HCT116 (cell line): Measurements from ENCODE around the gene SNX15.

Experiments
- ATF3 ChIP-seq: IDR thresholded peaks from 2 replicates; pipeline ENCODE4 v1.6.1; 2012
- CTCF ChIP-seq, 3 experiments: fragments of 200-600 bp in 1 of 3; sonication (generic) in 1 of 3; IDR thresholded peaks in 2 of 3; conservative IDR thresholded peaks in 1 of 3; 2 replicates each; pipeline ENCODE4 v1.5.1; 2012 to 2017; ENCODE audit warnings: low read depth in 2 of 3, low read length in 2 of 3, antibody characterized with exemption in 1 of 3, borderline replicate concordance in 1 of 3, control low read depth in 1 of 3, mild to moderate bottlenecking in 1 of 3, mixed read lengths in 1 of 3, mixed run types in 1 of 3, moderate library complexity in 1 of 3; ENCODE audit not compliant: insufficient read depth in 1 of 3
- EZH2 ChIP-seq: fragments of 200-600 bp; sonication (generic); IDR thresholded peaks from 2 replicates; pipeline ENCODE4 v1.6.1; 2017; ENCODE audit warnings: antibody characterized with exemption, mixed run types
- EZH2phosphoT487 ChIP-seq: fragments of 200-600 bp; IDR thresholded peaks from 2 replicates; pipeline ENCODE4 v1.6.1; 2018; ENCODE audit warnings: antibody characterized with exemption, borderline replicate concordance
- JUND ChIP-seq: IDR thresholded peaks from 2 replicates; pipeline ENCODE4 v1.6.1; 2012
- MAX ChIP-seq: IDR thresholded peaks from 2 replicates; pipeline ENCODE4 v1.6.1; 2012
- POLR2A ChIP-seq: IDR thresholded peaks from 2 replicates; pipeline ENCODE4 v1.7.0; 2011; ENCODE audit warnings: borderline replicate concordance; ENCODE audit not compliant: insufficient read depth, insufficient read length; ENCODE audit errors: extremely low read depth
- POLR2AphosphoS5 ChIP-seq: IDR thresholded peaks from 2 replicates; pipeline ENCODE4 v1.6.1; 2011; ENCODE audit warnings: mild to moderate bottlenecking, low read depth, low read length, moderate library complexity
- RAD21 ChIP-seq: IDR thresholded peaks from 2 replicates; pipeline ENCODE4 v1.6.1; 2012; ENCODE audit warnings: low read depth, mild to moderate bottlenecking
- SRF ChIP-seq: IDR thresholded peaks from 2 replicates; pipeline ENCODE4 v1.6.1; 2012; ENCODE audit warnings: low read depth

- TF ChIP-seq EZH2 (no peak), CTCF (IDR thresholded peaks at IDR 0.05 in 2 of 3, conservative IDR thresholded peaks at IDR 0.05 in 1 of 3; ENCODE audit: borderline replicate concordance in 1 of 3, insufficient read depth in 1 of 3, low read depth in 2 of 3, low read length in 2 of 3) (no peak), POLR2AphosphoS5 (no peak), EZH2phosphoT487 (no peak), POLR2A (no peak), ATF3 (no peak), RAD21 (no peak), MAX (no peak), JUND (no peak), SRF (no peak)
Measured at GRCh38 chr11:65053827-65054508, 26.7 kb downstream of the SNX15 start.
